Stimulated activated effector memory CD8-positive, alpha-beta T cell treated with anti-CD3 and anti-CD28 coated beads, Interleukin-12 subunit alpha, Interleukin-12 subunit beta, amount 100 ng/mL, for 72 hours (primary cell): ENCODE measurements around the gene KCTD5.

Source experiments
- ATAC-seq: fragments of 150-1000 bp; cut with Tn5 transposase; 2 replicates; pipeline ENCODE4 v1.10.0; 2021
- DNase-seq, 2 donors: peaks; one replicate each; pipeline ENCODE4 v3.0.0; 2021 to 2022; ENCODE audit warnings: low spot score in 2 of 2
- H3K27ac Mint-ChIP-seq: one replicate; pipeline ENCODE4 v1.8.0; 2022; ENCODE audit warnings: mild to moderate bottlenecking, mixed read lengths
- H3K36me3 Mint-ChIP-seq: one replicate; pipeline ENCODE4 v1.8.0; 2022; ENCODE audit warnings: mild to moderate bottlenecking, mixed read lengths
- H3K4me1 Mint-ChIP-seq: one replicate; pipeline ENCODE4 v1.8.0; 2022; ENCODE audit warnings: mixed read lengths
- H3K4me3 Mint-ChIP-seq: one replicate; pipeline ENCODE4 v1.8.0; 2022; ENCODE audit warnings: mild to moderate bottlenecking, mixed read lengths
- H3K9me3 Mint-ChIP-seq: one replicate; pipeline ENCODE4 v1.8.0; 2022; ENCODE audit warnings: mixed read lengths

The KCTD5 gene

DNA sequence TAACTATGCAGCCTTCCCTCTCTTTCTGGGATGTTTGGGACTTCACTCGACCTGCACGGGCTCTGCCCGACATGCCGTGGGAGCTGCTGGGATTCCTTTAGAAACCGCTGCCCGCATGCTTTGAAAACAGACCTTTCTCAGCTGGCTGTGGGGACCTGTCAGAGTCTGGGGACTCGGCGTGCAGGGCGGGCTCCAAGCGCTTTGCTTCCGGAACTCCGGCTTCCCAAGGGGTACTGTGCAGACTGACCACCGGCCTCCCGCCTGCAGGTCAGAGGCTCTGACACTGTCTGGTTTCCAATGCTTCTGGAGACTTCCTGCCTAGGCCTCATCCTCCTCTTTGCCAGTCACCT, 25.9 kb downstream of the KCTD5 start:
- Mint-ChIP-seq H3K4me1 (no peaks in the 10 kb centered on the region), H3K9me3 (no peaks in the 10 kb centered on the region), H3K4me3 (no peak overlapping the region), H3K36me3 (peaks cover 38% of the 10 kb centered on the region), H3K27ac (no peak overlapping the region)
- ATAC-seq: no peak
- no peak for DNase-seq

DNA sequence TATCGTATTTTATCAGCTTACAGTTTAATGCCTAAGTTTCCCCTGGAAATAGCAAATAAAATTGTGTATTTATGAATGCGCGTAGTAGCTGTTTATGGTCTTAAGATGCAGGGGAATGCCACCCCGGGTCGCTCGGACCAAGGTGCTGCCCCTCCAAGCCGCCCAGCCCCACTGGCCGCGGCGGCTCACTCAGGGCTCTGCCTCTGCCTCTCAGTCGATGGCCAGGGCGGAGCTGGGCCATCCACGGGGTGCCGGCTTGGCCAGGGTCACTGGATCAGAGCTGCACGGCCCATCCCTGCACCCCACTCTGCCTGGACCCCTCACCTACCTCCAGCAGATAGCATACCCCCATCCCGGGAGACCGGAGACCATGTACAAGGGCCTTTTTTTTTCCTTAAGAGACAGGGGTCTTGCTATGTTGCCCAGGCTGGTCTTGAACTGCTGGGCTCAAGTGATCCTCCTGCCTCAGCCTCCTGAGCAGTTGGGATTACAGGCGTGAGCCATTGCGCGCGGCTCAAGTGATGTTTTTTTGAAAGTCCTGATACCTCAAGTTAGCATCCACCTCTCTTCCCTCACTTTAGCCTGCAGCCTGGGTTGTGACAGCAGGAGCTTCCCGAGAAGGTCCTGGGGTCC, 26.7 kb downstream of the KCTD5 start:
- Mint-ChIP-seq H3K36me3 (peaks cover 32% of the 10 kb centered on the region), H3K27ac (no peak overlapping the region), H3K9me3 (no peaks in the 10 kb centered on the region), H3K4me3 (no peak overlapping the region), H3K4me1 (no peaks in the 10 kb centered on the region)
- DNase-seq (no peak), ATAC-seq (no peak)

DNA sequence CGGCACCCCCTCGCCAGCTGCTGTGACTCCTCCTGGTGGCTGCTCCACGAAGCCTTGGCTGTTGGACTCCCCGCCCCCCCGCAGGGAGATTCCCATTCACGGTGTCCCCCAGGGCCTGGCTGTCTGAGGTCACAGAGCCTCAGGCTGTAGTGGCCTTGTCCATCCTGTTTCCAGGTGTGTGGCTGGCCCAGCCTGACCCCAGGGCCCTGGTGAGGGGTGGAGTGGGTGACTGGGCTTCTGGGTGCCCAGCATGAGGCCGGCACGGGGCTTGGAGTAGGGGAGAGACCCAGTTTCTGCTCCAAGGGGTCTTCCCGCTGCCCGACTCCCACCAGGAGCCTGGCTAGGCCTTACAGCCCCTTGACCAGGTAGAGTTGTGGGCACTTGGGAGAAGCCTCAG, 27.3 kb downstream of the KCTD5 start:
- peaks cover 35% of the 10 kb centered on the region for H3K36me3 Mint-ChIP-seq
- no peak overlapping the region for H3K4me3 Mint-ChIP-seq
- ATAC-seq (no peak), DNase-seq (no peak)
- no peaks in the 10 kb centered on the region for H3K9me3 Mint-ChIP-seq
- peaks cover under 1% of the 10 kb centered on the region for H3K4me1 Mint-ChIP-seq
- H3K27ac Mint-ChIP-seq: no peak overlapping the region

GRCh38 chr16:2710021-2710710, 27.8 kb downstream of the KCTD5 start:
- Mint-ChIP-seq H3K27ac (no peak overlapping the region), H3K36me3 (peaks cover 37% of the 10 kb centered on the region), H3K4me1 (peaks cover 6% of the 10 kb centered on the region), H3K9me3 (no peaks in the 10 kb centered on the region), H3K4me3 (no peak overlapping the region)
- ATAC-seq (no peak), DNase-seq (no peak)

GRCh38 chr16:2710711-2711231, 28.4 kb downstream of the KCTD5 start:
- ATAC-seq (no peak), DNase-seq (no peak)
- H3K9me3 Mint-ChIP-seq: no peaks in the 10 kb centered on the region
- peak overlapping the region; percentile 40 for H3K27ac Mint-ChIP-seq
- H3K4me1 Mint-ChIP-seq: peaks cover 10% of the 10 kb centered on the region
- peaks cover 36% of the 10 kb centered on the region for H3K36me3 Mint-ChIP-seq
- no peak overlapping the region for H3K4me3 Mint-ChIP-seq

- H3K27ac Mint-ChIP-seq: peak overlapping the region; percentile 32
- H3K4me1 Mint-ChIP-seq: peaks cover 18% of the 10 kb centered on the region
- no peak overlapping the region for H3K4me3 Mint-ChIP-seq
- no peaks in the 10 kb centered on the region for H3K9me3 Mint-ChIP-seq
- DNase-seq (no peak), ATAC-seq (no peak)
- H3K36me3 Mint-ChIP-seq: peaks cover 30% of the 10 kb centered on the region
These were observed 29.2 kb downstream of the KCTD5 start for GRCh38 chr16:2711370-2712062.

DNA sequence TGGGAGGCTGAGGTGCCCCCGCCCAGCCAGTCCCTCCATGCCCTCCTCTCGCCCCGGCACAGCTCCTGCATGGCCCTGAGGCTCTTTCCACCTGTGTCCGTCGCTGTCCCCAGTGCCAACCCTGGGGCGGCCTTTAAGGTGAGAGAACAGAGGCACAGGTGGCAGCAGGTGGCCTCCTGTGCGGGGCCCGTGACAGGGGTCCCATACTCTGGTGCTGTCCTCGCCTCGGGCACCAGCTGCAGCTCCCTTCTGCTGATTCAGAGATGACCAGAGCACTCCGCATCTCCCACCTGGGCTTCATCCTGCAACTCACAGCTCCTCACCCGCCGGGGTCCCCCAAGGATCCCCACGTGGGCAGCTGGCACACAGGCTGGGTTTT, 29.7 kb downstream of the KCTD5 start:
- Mint-ChIP-seq H3K9me3 (no peaks in the 10 kb centered on the region), H3K36me3 (peaks cover 28% of the 10 kb centered on the region), H3K27ac (peak overlapping the region; percentile 32), H3K4me3 (no peak overlapping the region), H3K4me1 (peaks cover 18% of the 10 kb centered on the region)
- DNase-seq (no peak), ATAC-seq (no peak)

DNA sequence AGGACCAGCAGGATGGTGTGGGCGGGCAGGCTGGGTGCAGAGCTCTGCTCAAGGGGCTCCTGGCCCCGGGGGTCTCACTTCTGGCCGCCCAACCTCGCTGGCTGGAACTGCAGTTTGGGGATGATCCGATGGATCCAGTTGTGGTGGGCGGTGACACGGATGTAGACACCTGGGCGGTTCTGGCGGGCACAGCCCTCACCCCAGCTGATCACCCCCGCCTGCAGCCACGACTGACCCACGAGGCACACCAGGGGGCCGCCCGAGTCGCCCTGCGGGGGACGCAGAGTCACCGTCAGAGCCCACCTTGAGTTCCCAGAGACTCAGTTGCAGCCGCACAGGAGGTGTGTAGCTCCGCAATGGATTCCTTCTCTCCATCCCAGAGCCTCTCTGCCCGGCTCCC, 30.2 kb downstream of the KCTD5 start:
- Mint-ChIP-seq H3K36me3 (peaks cover 23% of the 10 kb centered on the region), H3K27ac (no peak overlapping the region), H3K4me3 (no peak overlapping the region), H3K4me1 (peaks cover 18% of the 10 kb centered on the region), H3K9me3 (no peaks in the 10 kb centered on the region)
- ATAC-seq: no peak
- no peak for DNase-seq

GRCh38 chr16:2713523-2713922, 31.2 kb downstream of the KCTD5 start:
- Mint-ChIP-seq H3K9me3 (no peaks in the 10 kb centered on the region), H3K27ac (no peak overlapping the region), H3K4me1 (peaks cover 18% of the 10 kb centered on the region), H3K36me3 (peaks cover 13% of the 10 kb centered on the region), H3K4me3 (no peak overlapping the region)
- DNase-seq: no peak
- no peak for ATAC-seq

- H3K36me3 Mint-ChIP-seq: peaks cover 11% of the 10 kb centered on the region
- peaks cover 18% of the 10 kb centered on the region for H3K4me1 Mint-ChIP-seq
- no peak overlapping the region for H3K4me3 Mint-ChIP-seq
- no peak overlapping the region for H3K27ac Mint-ChIP-seq
- no peak for ATAC-seq
- H3K9me3 Mint-ChIP-seq: no peaks in the 10 kb centered on the region
- DNase-seq: no peak
These were observed 31.9 kb downstream of the KCTD5 start for GRCh38 chr16:2713985-2714774.

DNA sequence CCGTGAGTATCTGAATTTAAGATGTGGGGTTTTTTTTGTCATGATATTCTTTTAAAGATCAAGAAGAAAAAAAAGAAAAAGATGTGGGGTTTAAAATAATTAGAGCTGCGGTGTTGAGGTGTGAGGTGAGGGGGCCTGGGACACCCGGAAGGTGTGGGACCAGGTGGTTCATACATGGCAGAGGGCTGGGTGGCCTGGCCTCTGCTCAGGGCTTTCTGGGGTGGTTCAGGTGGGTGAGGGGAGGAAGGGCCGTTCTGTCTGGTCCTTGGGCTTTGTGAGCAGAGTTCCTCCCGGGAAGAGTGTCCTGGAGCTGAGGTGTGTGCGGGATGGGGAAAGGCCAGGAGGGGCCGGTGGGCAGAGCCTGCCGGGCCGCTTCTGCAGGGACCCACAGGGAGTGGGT, 32.7 kb downstream of the KCTD5 start:
- Mint-ChIP-seq H3K9me3 (no peaks in the 10 kb centered on the region), H3K4me1 (peaks cover 18% of the 10 kb centered on the region), H3K4me3 (peak overlapping the region; percentile 47), H3K27ac (no peak overlapping the region), H3K36me3 (peaks cover 10% of the 10 kb centered on the region)
- DNase-seq: no peak
- ATAC-seq: no peak

DNA sequence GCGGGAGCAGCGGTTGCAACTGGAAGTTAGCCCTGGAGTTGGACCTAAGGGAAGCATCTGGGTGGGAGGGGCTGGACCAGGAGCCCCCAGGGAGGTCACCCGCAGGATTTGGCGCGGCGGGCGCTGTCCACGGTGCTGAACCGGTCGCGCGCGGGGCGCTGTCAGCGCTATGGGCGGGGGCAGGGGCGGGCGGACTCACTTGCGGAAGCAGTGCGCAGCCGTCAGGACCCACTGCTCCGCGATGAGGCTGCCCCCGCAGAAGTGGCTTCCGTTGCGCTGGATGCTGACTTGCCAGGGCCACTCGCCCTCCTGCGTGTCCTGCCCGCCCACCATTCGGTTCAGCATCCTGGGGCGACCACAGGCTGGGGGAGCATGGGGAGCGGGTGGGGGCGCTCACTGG, 33.2 kb downstream of the KCTD5 start:
- peak overlapping the region; percentile 50 for H3K27ac Mint-ChIP-seq
- H3K36me3 Mint-ChIP-seq: peaks cover 6% of the 10 kb centered on the region
- H3K4me3 Mint-ChIP-seq: peak overlapping the region; percentile 47
- DNase-seq (peak; percentile 79 to 89), ATAC-seq (peak; percentile 85)
- no peaks in the 10 kb centered on the region for H3K9me3 Mint-ChIP-seq
- H3K4me1 Mint-ChIP-seq: peaks cover 18% of the 10 kb centered on the region

DNA sequence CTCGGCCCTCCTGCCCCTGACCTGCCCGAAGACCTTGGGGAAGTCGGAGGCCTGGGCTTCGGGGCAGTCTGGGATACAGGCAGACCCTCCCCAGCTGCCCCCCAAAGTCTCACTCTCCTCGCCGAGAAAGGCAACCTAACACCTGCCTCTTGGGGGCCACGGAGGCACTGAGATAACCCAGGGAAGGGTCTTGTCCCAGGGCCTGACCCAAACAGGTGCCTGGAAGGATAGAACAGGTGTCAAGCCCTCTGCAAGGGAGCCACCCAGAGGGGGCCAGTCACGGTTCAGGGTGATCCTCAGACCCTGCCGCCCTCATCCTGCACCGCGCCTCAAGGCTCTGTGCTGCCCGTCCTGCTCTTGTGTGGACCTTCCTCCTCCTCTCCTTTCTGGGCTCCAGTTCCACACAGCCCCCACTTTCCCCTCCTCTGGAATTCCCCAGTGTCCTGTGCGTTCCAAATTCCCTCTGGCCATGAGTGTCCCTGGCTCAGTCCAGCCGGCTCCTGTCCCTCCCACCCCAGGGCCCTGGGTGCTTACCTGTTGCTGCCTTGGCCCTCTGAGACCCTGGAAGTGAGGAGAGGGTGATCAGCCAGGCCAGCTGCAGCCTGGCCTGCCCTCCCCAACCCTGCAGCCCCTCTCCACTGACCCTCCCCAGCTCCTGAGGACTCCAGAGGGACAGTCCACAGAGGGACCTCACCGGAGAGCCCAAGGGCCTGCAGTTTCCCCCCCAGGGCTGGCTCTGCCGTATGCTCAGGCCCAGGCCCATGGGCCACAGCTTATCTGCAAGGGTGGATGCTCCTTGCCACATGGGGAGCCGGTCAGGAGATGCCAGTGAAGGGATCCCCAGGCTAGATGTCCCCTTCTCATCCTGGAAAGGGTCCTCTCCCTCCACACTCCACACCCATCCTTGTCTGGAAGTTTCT, 33.9 kb downstream of the KCTD5 start:
- no peak for DNase-seq
- ATAC-seq: no peak
- peak overlapping the region; percentile 50 for H3K27ac Mint-ChIP-seq
- H3K4me3 Mint-ChIP-seq: peak overlapping the region; percentile 47
- no peaks in the 10 kb centered on the region for H3K9me3 Mint-ChIP-seq
- H3K36me3 Mint-ChIP-seq: peaks cover 5% of the 10 kb centered on the region
- peaks cover 18% of the 10 kb centered on the region for H3K4me1 Mint-ChIP-seq

- no peaks in the 10 kb centered on the region for H3K9me3 Mint-ChIP-seq
- H3K36me3 Mint-ChIP-seq: peaks cover 5% of the 10 kb centered on the region
- no peak for DNase-seq
- H3K4me1 Mint-ChIP-seq: peaks cover 18% of the 10 kb centered on the region
- no peak for ATAC-seq
- H3K4me3 Mint-ChIP-seq: no peak overlapping the region
- H3K27ac Mint-ChIP-seq: no peak overlapping the region
These were observed 34.6 kb downstream of the KCTD5 start for GRCh38 chr16:2716948-2717347.
